ENCODE measurements around the gene DSG3. TPM values are rescaled to one million over a fixed set of nuclear protein-coding genes. Genes with fewer than 3 reads are reported as not detected.

The DSG3 gene
- total RNA-seq, 1 experiment from 2014 or later = 0.05 TPM

DNA sequence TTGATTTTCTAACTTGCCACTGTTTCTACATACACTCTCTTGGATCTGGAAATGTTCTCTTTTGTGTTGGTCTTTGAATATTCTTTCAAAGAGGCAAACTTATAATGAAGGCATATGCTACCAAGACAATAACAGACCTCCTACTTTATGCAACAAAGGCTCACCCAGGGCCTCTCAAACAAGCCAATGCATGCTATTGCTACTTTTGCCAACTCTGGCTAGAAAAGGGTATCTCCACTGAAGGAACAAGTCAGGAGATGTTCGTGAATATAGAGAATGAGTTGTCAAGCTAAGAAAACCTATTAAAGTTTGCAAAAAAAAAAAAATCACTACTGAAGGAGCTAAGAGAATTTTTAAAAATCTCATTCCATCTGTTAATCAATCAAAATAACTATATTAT is 34.5 kb downstream of the DSG3 start:
- RAD21 ChIA-PET (ENCODE audit: low non-redundant PET in 1 of 2, low total read pairs in 2 of 2, uncharacterized antibody in 2 of 2, unreplicated experiment in 2 of 2) = no interaction called here

More for the DNA sequence above, 34.5 kb downstream of the DSG3 start:
- DNase-seq (ENCODE audit: low read depth, low spot score) = no peak
- Histone ChIP-seq H3K36me3 (ENCODE audit: control insufficient read depth in 1 of 2, insufficient read depth in 2 of 2, low read length in 2 of 2) (no peaks in the 10 kb centered on the region), H3K27ac (ENCODE audit: low read depth, low read length) (no peak overlapping the region), H3K4me1 (ENCODE audit: control insufficient read depth in 1 of 2, insufficient read depth in 2 of 2, low read length in 2 of 2) (peaks cover 0 to 10% of the 10 kb centered on the region in 2 experiments; a peak in 2 of 4 replicates), H3K4me3 (replicated peaks in 1 of 2; ENCODE audit: low read depth in 1 of 2, low read length in 2 of 2) (no peak overlapping the region), H3K79me2 (ENCODE audit: insufficient read depth, low read length) (no peaks in the 10 kb centered on the region), H3K9me3 (ENCODE audit: control insufficient read depth in 1 of 2, insufficient read depth in 1 of 2, low read depth in 1 of 2, low read length in 2 of 2) (no peaks in the 10 kb centered on the region), H4K20me1 (ENCODE audit: insufficient read depth) (no peaks in the 10 kb centered on the region), H3K9ac (ENCODE audit: low read length) (no peak overlapping the region), H2AFZ (ENCODE audit: low read depth, low read length, poor library complexity, severe bottlenecking) (no peak overlapping the region), H3K4me2 (ENCODE audit: low read length) (no peak overlapping the region), H3K27me3 (ENCODE audit: insufficient read depth, low read length) (no peaks in the 10 kb centered on the region), H3K9me2 (ENCODE audit: insufficient read depth) (no peaks in the 10 kb centered on the region)
- no TSS peak for BruUV-seq (replicated peaks)
- POLR2A ChIA-PET = interaction anchor here (0.8 kb wide), 1 partner anchor 27 kb away, joined by 3 read pairs; no protein-coding TSS in a partner anchor
- intact Hi-C loops (cut with micrococcal nuclease) = no loop called here
- ATAC-seq = no peak
- CTCF ChIA-PET = no interaction called here
- no peak for TF ChIP-seq SP1 (IDR thresholded peaks at IDR 0.05; ENCODE audit: low read depth)
- no peak for TF ChIP-seq JUND (IDR thresholded peaks at IDR 0.05)
- no peak for TF ChIP-seq TCF7L2 (IDR thresholded peaks at IDR 0.05; ENCODE audit: borderline replicate concordance, extremely low read depth, insufficient read depth, insufficient read length)
- no peak for TF ChIP-seq POLR2A (IDR thresholded peaks at IDR 0.05; ENCODE audit: borderline replicate concordance, extremely low read depth, insufficient read depth, insufficient read length)
- no peak for TF ChIP-seq RAD21 (IDR thresholded peaks at IDR 0.05; ENCODE audit: low read depth)
- TF ChIP-seq, protein P1, sequence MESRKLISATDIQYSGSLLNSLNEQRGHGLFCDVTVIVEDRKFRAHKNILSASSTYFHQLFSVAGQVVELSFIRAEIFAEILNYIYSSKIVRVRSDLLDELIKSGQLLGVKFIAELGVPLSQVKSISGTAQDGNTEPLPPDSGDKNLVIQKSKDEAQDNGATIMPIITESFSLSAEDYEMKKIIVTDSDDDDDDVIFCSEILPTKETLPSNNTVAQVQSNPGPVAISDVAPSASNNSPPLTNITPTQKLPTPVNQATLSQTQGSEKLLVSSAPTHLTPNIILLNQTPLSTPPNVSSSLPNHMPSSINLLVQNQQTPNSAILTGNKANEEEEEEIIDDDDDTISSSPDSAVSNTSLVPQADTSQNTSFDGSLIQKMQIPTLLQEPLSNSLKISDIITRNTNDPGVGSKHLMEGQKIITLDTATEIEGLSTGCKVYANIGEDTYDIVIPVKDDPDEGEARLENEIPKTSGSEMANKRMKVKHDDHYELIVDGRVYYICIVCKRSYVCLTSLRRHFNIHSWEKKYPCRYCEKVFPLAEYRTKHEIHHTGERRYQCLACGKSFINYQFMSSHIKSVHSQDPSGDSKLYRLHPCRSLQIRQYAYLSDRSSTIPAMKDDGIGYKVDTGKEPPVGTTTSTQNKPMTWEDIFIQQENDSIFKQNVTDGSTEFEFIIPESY (IDR thresholded peaks at IDR 0.05; ENCODE audit: extremely low read depth, insufficient replicate concordance, low read length) = no peak
- TF ChIP-seq SIN3A (IDR thresholded peaks at IDR 0.05; ENCODE audit: low read depth) = no peak
- no peak for TF ChIP-seq ZFX (IDR thresholded peaks at IDR 0.05)
- no peak for TF ChIP-seq EGR1 (IDR thresholded peaks at IDR 0.05; ENCODE audit: low read depth)
- no peak for TF ChIP-seq YY1 (IDR thresholded peaks at IDR 0.05; ENCODE audit: extremely low read depth, insufficient replicate concordance, low read depth, low read length)
- no peak for TF ChIP-seq CEBPB (IDR thresholded peaks at IDR 0.05; ENCODE audit: low read depth)
- no peak for TF ChIP-seq ZNF274 (IDR thresholded peaks at IDR 0.05; ENCODE audit: low read depth, low read length)
- no peak for TF ChIP-seq ELF1 (IDR thresholded peaks at IDR 0.05; ENCODE audit: borderline replicate concordance, low read depth)
- TF ChIP-seq, protein P2, sequence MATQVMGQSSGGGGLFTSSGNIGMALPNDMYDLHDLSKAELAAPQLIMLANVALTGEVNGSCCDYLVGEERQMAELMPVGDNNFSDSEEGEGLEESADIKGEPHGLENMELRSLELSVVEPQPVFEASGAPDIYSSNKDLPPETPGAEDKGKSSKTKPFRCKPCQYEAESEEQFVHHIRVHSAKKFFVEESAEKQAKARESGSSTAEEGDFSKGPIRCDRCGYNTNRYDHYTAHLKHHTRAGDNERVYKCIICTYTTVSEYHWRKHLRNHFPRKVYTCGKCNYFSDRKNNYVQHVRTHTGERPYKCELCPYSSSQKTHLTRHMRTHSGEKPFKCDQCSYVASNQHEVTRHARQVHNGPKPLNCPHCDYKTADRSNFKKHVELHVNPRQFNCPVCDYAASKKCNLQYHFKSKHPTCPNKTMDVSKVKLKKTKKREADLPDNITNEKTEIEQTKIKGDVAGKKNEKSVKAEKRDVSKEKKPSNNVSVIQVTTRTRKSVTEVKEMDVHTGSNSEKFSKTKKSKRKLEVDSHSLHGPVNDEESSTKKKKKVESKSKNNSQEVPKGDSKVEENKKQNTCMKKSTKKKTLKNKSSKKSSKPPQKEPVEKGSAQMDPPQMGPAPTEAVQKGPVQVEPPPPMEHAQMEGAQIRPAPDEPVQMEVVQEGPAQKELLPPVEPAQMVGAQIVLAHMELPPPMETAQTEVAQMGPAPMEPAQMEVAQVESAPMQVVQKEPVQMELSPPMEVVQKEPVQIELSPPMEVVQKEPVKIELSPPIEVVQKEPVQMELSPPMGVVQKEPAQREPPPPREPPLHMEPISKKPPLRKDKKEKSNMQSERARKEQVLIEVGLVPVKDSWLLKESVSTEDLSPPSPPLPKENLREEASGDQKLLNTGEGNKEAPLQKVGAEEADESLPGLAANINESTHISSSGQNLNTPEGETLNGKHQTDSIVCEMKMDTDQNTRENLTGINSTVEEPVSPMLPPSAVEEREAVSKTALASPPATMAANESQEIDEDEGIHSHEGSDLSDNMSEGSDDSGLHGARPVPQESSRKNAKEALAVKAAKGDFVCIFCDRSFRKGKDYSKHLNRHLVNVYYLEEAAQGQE (IDR thresholded peaks at IDR 0.05; ENCODE audit: low read depth) = no peak
- no peak for TF ChIP-seq EZH2phosphoT487 (IDR thresholded peaks at IDR 0.05; ENCODE audit: borderline replicate concordance)
